Measurements from ENCODE around the gene NCR2.

Gene NCR2

GRCh38 chr6:41343641-41344187 lies 8.3 kb downstream of the NCR2 start:
- Histone ChIP-seq H3K36me3 (ENCODE audit: insufficient read depth, low read length) (no peaks in the 10 kb centered on the region), H3K79me2 (ENCODE audit: insufficient read depth, low read length) (no peaks in the 10 kb centered on the region), H3K9me2 (ENCODE audit: low read depth, low read length) (no peaks in the 10 kb centered on the region), H2AFZ (ENCODE audit: low read length) (no peak overlapping the region), H4K20me1 (ENCODE audit: insufficient read depth, low read length) (no peaks in the 10 kb centered on the region), H3K27ac (ENCODE audit: low read depth, low read length, poor library complexity, severe bottlenecking) (no peak overlapping the region), H3K9me3 (ENCODE audit: low read length) (no peaks in the 10 kb centered on the region), H3F3A (ENCODE audit: insufficient read depth, low read length) (no peaks in the 10 kb centered on the region), H3K4me2 (ENCODE audit: low read length) (no peak overlapping the region), H3K4me1 (ENCODE audit: insufficient read depth, low read length, severe bottlenecking) (no peaks in the 10 kb centered on the region), H3K4me3 (ENCODE audit: low read depth, low read length, poor library complexity, severe bottlenecking) (no peak overlapping the region), H3K27me3 (ENCODE audit: insufficient read depth, low read length) (peaks cover 5% of the 10 kb centered on the region), H3K9ac (ENCODE audit: low read length) (no peak overlapping the region)
- TF ChIP-seq EZH2 (IDR thresholded peaks at IDR 0.05; ENCODE audit: borderline replicate concordance, low read length): no peak
- TF ChIP-seq CTCF (IDR thresholded peaks at IDR 0.05; ENCODE audit: low read length): no peak

GRCh38 chr6:41344876-41345275 lies 9.5 kb downstream of the NCR2 start:
- H2AFZ ChIP-seq (ENCODE audit: low read length): no peak overlapping the region
- H3F3A ChIP-seq (ENCODE audit: insufficient read depth, low read length): no peaks in the 10 kb centered on the region
- TF ChIP-seq CTCF (IDR thresholded peaks at IDR 0.05; ENCODE audit: low read length): no peak
- TF ChIP-seq EZH2 (IDR thresholded peaks at IDR 0.05; ENCODE audit: borderline replicate concordance, low read length): no peak
- no peak overlapping the region for H3K9ac ChIP-seq (ENCODE audit: low read length)
- H3K9me3 ChIP-seq (ENCODE audit: low read length): no peaks in the 10 kb centered on the region
- H3K36me3 ChIP-seq (ENCODE audit: insufficient read depth, low read length): no peaks in the 10 kb centered on the region
- no peaks in the 10 kb centered on the region for H3K4me1 ChIP-seq (ENCODE audit: insufficient read depth, low read length, severe bottlenecking)
- H3K27me3 ChIP-seq (ENCODE audit: insufficient read depth, low read length): peaks cover 5% of the 10 kb centered on the region
- no peak overlapping the region for H3K4me3 ChIP-seq (ENCODE audit: low read depth, low read length, poor library complexity, severe bottlenecking)
- H3K4me2 ChIP-seq (ENCODE audit: low read length): no peak overlapping the region
- no peak overlapping the region for H3K27ac ChIP-seq (ENCODE audit: low read depth, low read length, poor library complexity, severe bottlenecking)
- no peaks in the 10 kb centered on the region for H4K20me1 ChIP-seq (ENCODE audit: insufficient read depth, low read length)
- no peaks in the 10 kb centered on the region for H3K79me2 ChIP-seq (ENCODE audit: insufficient read depth, low read length)
- no peaks in the 10 kb centered on the region for H3K9me2 ChIP-seq (ENCODE audit: low read depth, low read length)

GRCh38 chr6:41345901-41346300 lies 10.5 kb downstream of the NCR2 start:
- Histone ChIP-seq H3K4me2 (ENCODE audit: low read length) (no peak overlapping the region), H2AFZ (ENCODE audit: low read length) (no peak overlapping the region), H3K9me2 (ENCODE audit: low read depth, low read length) (no peaks in the 10 kb centered on the region), H4K20me1 (ENCODE audit: insufficient read depth, low read length) (no peaks in the 10 kb centered on the region), H3F3A (ENCODE audit: insufficient read depth, low read length) (no peaks in the 10 kb centered on the region), H3K4me3 (ENCODE audit: low read depth, low read length, poor library complexity, severe bottlenecking) (no peak overlapping the region), H3K27me3 (ENCODE audit: insufficient read depth, low read length) (peaks cover 5% of the 10 kb centered on the region), H3K79me2 (ENCODE audit: insufficient read depth, low read length) (no peaks in the 10 kb centered on the region), H3K9ac (ENCODE audit: low read length) (no peak overlapping the region), H3K9me3 (ENCODE audit: low read length) (no peaks in the 10 kb centered on the region), H3K27ac (ENCODE audit: low read depth, low read length, poor library complexity, severe bottlenecking) (no peak overlapping the region), H3K36me3 (ENCODE audit: insufficient read depth, low read length) (no peaks in the 10 kb centered on the region), H3K4me1 (ENCODE audit: insufficient read depth, low read length, severe bottlenecking) (no peaks in the 10 kb centered on the region)
- TF ChIP-seq EZH2 (IDR thresholded peaks at IDR 0.05; ENCODE audit: borderline replicate concordance, low read length): no peak
- TF ChIP-seq CTCF (IDR thresholded peaks at IDR 0.05; ENCODE audit: low read length): no peak
